Stimulated activated CD4-positive, alpha-beta T cell treated with anti-CD3 and anti-CD28 coated beads, Interleukin-4, amount 100 ng/mL, for 4 hours (primary cell): ENCODE measurements around the gene INHBA.

Experiments used
- DNase-seq, 2 experiments: peaks; one replicate each; pipeline ENCODE4 v3.0.0-alpha.2; 2020

Gene INHBA

DNA sequence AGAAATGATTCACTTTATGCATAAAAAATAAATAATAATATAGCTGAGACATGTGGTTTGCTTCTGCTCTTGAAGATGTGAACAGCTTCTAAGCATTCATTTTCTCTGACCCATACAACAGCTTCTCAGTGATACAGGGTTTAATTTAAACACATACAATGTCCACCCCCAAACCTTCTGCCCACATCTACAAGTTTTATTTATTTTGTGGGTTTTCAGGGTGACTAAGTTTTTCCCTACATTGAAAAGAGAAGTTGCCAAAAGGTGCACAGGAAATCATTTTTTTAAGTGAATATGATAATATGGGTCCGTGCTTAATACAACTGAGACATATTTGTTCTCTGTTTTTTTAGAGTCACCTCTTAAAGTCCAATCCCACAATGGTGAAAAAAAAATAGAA, 17.2 kb downstream of the INHBA start:
- DNase-seq = no peak

- DNase-seq = no peak
Measured at GRCh38 chr7:41682422-41682821, 20.5 kb downstream of the INHBA start.

- no peak for DNase-seq
Measured at GRCh38 chr7:41679566-41679965, 23.3 kb downstream of the INHBA start.

GRCh38 chr7:41674505-41675023, 28.3 kb downstream of the INHBA start:
- no peak for DNase-seq

DNA sequence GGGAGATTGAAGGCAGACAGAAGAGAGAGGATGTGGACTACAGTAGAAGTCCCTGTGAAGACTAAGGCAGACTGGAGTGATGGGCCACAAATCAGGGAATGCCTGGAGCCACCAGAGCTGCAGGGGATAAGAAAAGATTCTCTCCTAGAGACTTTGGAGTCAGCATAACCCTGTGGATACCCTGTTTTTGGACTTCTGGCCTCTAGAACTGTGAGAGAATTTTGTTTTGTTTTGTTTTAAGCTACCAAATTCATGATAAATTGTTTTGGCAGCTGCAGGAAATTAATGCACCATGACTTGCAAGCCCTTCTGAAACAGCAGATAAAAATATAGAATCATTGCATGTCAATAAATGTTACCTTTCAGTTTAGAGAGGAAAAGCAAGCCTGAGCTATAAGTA, 41.3 kb downstream of the INHBA start:
- DNase-seq = no peak

DNA sequence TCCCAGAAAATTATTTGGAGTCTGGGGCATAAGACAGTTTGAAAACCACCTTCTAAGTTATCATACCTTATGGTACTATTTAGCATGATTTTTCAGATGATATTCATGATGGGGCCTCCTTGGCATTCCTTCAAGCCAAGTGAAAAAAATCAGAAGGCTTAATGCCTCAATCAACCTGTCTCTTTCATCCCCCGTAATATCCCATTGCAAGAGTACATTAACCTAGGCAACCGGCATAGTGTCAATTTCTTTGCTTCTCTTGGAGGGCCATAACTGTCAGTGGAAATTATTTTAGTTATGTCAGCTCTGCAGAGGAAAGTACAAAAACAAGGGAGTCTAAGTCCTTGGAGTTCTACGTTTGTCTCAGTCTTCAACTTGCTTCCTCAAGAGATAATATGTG, 43.4 kb downstream of the INHBA start:
- no peak for DNase-seq

DNA sequence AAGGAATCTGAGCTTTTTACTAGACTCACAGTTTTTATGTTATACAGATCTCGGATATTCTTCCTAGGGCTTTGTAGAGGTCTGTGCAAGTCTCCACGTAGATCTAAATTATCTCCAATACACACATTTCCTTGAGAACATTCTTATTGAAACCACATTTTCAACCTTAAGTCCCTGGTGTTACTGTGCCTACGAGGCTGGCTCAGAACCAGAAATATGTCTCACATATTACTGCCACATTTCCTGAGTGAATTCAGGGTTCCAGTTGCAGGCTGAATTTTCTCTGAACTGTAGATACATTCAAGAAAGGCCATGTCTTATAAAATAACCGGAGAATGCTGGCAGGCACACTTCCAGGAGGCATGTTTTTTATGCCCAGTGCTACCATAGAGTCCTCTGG, 46.5 kb downstream of the INHBA start:
- no peak for DNase-seq

DNA sequence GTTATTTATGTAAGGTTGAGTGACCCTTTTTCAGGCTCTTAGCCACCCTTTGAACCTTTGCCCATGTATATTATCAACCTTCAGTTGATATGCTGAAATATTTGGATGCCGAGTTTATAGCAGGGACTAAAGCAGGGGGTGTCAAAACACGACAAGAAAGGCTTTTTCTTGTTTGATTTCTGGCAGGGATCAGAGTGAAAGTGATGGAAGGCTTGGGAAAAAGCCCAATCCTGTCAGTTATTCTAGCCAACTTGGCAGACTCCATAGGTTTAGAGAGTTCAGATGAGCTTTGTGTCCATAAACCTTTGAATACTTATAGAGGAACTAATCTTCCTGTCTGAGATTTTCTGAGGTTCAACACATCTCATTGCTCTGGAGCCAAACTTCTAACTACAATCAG, 47.5 kb downstream of the INHBA start:
- DNase-seq = no peak

- no peak for DNase-seq
Measured at GRCh38 chr7:41652267-41652666, 50.6 kb downstream of the INHBA start.

DNA sequence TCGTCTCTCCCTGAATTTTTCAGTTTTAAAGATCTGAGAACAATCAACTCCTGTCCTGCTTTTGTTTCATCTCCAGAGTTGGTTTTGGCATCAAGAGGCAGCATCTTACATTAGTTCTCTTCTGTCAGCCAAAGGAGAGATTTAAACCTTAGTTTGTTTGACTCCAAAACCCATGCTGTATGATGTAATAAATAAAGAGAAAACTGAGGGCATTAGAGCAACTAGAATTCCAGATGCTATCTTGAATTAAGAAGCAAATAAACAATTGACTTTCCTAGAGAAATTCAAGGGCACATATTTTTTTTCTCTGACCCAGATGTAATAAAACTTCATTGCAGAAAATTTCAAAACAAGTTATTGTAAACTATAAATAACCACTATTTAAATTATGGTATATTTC, 54.4 kb downstream of the INHBA start:
- no peak for DNase-seq

- DNase-seq = no peak
Measured at GRCh38 chr7:41643616-41644015, 59.3 kb downstream of the INHBA start.

- no peak for DNase-seq
Measured at GRCh38 chr7:41641665-41642014, 61.2 kb downstream of the INHBA start.

DNA sequence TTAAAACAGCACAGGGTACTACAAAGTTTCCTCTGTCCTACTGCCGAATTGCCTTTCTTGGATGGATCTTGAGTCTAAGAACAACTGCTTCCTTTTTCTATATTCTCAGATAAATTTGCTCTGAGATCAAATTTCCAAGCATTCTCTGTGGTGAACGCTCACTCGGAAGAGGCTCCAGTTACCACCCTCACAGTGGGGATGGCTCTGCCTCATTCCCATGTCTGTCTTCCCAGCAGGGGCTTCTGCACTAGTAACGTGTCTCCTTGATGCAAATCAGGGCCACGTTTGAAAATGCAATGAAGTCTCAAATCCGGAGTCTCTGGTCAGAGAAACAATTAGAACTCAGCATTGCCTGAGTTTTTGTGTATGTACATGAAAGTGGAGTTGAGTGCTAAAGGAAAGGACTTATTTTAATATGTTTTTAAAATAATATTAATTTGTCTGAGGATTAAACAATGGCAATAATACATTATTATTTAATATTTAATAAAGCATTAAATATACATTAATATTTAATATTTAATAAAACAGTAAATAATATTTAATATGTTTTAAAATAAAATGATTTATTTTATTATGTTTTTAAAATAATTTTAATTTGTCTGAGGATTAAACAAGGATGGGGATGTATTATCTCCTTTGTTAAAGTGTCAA, 61.8 kb downstream of the INHBA start:
- no peak for DNase-seq

DNA sequence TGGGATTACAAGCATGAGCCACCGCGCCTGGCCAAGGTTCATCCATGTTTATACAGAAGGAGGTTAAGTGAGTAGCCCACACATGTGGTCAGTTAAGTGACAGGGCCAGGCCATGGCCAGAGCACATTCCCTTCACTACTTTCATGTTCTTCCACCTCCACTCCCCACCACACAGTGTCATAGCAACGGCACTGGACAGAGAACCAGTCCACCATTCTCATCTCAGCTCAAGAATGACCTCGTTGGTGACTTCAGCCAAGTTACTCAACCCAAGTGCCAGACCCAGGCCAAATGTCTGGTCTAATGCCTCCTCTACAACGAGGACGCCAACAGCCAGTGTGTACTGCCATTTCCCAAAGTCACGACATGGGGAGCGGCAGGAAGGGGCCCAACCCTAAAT, 62.4 kb downstream of the INHBA start:
- no peak for DNase-seq

GRCh38 chr7:41637049-41637448, 65.8 kb downstream of the INHBA start:
- DNase-seq = no peak
